ENCODE measurements around the gene RNF157. TPM values are rescaled to one million over a fixed set of nuclear protein-coding genes. Genes with fewer than 3 reads are reported as not detected.

RNF157 gene
- total and polyA plus RNA-seq, 2 of the 13 experiments (the other 11 are each of a cell fraction or from before 2014, with no cell fraction given), result 0.44 to 1.5 TPM

- H3K9ac ChIP-seq (ENCODE audit: insufficient read depth, low read depth, low read length), result no peak overlapping the region
- no peaks in the 10 kb centered on the region for H3K9me3 ChIP-seq (ENCODE audit: low read length)
- no peak overlapping the region for H3K4me2 ChIP-seq (ENCODE audit: low read depth, low read length)
- H3K27me3 ChIP-seq (ENCODE audit: control insufficient read depth in 1 of 2, insufficient read depth in 2 of 2, low read length in 2 of 2), result no peaks in the 10 kb centered on the region; a peak in 2 of 5 replicates
- no peaks in the 10 kb centered on the region for H4K20me1 ChIP-seq (ENCODE audit: insufficient read depth, low read length)
- in situ Hi-C loops (cut with HindIII; ENCODE audit: extremely low pct_ligation_motif_present, low pct_unique_long_range_greater_than_20kb) (loop anchor here (10.0 kb wide), 1 partner anchor 96 kb away; no protein-coding TSS in a partner anchor), intact Hi-C loops (cut with micrococcal nuclease; ENCODE audit: unreplicated experiment) (loop anchor here (10.0 kb wide), 1 partner anchor 86 kb away; no protein-coding TSS in a partner anchor)
- no peaks in the 10 kb centered on the region for H3K79me2 ChIP-seq (ENCODE audit: insufficient read depth, low read length)
- no peaks in the 10 kb centered on the region for H3K36me3 ChIP-seq (replicated peaks in 1 of 2; ENCODE audit: control insufficient read depth in 1 of 2, insufficient read depth in 2 of 2, low read length in 2 of 2)
- FAIRE-seq, result no peak
- H2AFZ ChIP-seq (ENCODE audit: low read length), result no peak overlapping the region
- no TSS peak for BruUV-seq (replicated peaks)
- 59% methylated on average over 4 of the region's 4 CpGs for WGBS (ENCODE audit: low lambda C conversion rate)
- ChIA-PET POLR2A (no interaction called here), CTCF (ENCODE audit: low intra/inter-chr PET ratio, low total read pairs) (no interaction called here)
- H3K4me3 ChIP-seq (replicated peaks in 1 of 3; ENCODE audit: insufficient read depth in 1 of 3, low read depth in 2 of 3, low read length in 3 of 3), result no peak overlapping the region
- peaks cover 13% of the 10 kb centered on the region; the same call in 1 of the 2 replicates for H3K4me1 ChIP-seq (ENCODE audit: insufficient read depth, low read length)
- no peak for ATAC-seq
- no peak for DNase-seq (ENCODE audit: low spot score)
- H3K27ac ChIP-seq (ENCODE audit: extremely low read length, insufficient read depth, low read length), result no peak overlapping the region
- TF ChIP-seq MLLT10 (CRISPR knock-in tag; IDR thresholded peaks at IDR 0.05) (no peak), ZNF501 (CRISPR knock-in tag; IDR thresholded peaks at IDR 0.05) (no peak), ZNF790 (CRISPR knock-in tag; IDR thresholded peaks at IDR 0.05; ENCODE audit: borderline replicate concordance) (no peak), ZNF33A (CRISPR knock-in tag; IDR thresholded peaks at IDR 0.05; ENCODE audit: borderline replicate concordance) (no peak), DMTF1 (CRISPR knock-in tag; IDR thresholded peaks at IDR 0.05) (no peak), ZNF740 (CRISPR knock-in tag; IDR thresholded peaks at IDR 0.05) (no peak), HBP1 (CRISPR knock-in tag; IDR thresholded peaks at IDR 0.05; ENCODE audit: low read depth) (no peak), NFE2 (CRISPR knock-in tag; IDR thresholded peaks at IDR 0.05) (no peak), STAT6 (CRISPR knock-in tag; IDR thresholded peaks at IDR 0.05; ENCODE audit: borderline replicate concordance) (no peak), ZFP62 (CRISPR knock-in tag; IDR thresholded peaks at IDR 0.05) (no peak), MED8 (CRISPR knock-in tag; IDR thresholded peaks at IDR 0.05; ENCODE audit: insufficient replicate concordance) (no peak), RBM39 (IDR thresholded peaks at IDR 0.05; ENCODE audit: low read depth, low read length, poor library complexity, severe bottlenecking) (no peak), THYN1 (CRISPR knock-in tag; IDR thresholded peaks at IDR 0.05; ENCODE audit: borderline replicate concordance, low read depth) (no peak), SYNCRIP (IDR thresholded peaks at IDR 0.05; ENCODE audit: insufficient read depth, low read depth, low read length) (no peak), HDAC1 (CRISPR knock-in tag; IDR thresholded peaks at IDR 0.05) (no peak), KMT2B (CRISPR knock-in tag; IDR thresholded peaks at IDR 0.05) (no peak), ZNF431 (CRISPR knock-in tag; IDR thresholded peaks at IDR 0.05; ENCODE audit: borderline replicate concordance, low read depth) (no peak), ZNF20 (CRISPR knock-in tag; IDR thresholded peaks at IDR 0.05) (no peak)
Observed at GRCh38 chr17:76189247-76189646, 51.0 kb downstream of the RNF157 start.
